ENCODE measurements around the gene SPTLC2.
"Not testable (repeated sequence)": the region's sequence is repeated elsewhere in the genome, so short reads cannot be mapped to it uniquely, and the experiment has no call there.

SPTLC2 gene

DNA sequence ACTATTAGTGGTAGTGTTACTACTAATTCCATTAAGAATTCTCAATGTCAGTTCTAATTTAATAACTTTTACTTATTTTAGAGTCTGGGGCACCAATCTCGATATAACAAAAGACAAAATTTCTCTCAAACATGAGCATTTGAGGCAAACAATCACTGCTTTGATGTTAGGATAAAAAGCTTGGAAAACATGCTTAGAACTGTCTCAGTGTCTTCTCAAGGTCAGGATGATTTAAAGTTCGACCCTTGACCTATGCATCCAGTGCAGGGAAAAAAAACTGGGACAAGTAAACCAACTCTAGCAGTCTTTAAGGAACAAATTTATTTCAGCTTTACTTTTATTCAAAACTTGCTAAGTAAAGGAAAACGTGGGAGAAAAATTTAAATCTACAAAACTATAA, 31.1 kb downstream of the SPTLC2 start:
- no peak for DNase-seq

DNA sequence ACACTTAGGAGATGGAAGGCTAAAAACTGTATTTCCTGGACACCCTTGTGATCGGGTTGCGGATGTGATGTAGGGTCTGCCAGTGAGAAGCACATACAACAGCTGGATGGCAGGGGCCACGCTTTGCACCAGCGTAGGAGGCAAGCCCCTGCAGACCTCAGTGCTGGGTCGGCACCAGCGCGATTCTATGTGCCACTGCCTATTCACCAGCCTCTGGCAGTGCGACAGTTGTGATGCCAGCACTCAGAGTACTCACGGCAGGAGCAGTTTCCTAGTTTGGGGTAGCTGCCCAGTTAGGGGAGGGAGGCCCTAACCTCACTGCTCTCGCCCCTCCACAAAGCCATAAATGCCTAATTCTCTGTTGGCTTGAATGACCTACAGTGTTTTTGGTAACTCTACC, 31.6 kb downstream of the SPTLC2 start:
- DNase-seq, result no peak

DNA sequence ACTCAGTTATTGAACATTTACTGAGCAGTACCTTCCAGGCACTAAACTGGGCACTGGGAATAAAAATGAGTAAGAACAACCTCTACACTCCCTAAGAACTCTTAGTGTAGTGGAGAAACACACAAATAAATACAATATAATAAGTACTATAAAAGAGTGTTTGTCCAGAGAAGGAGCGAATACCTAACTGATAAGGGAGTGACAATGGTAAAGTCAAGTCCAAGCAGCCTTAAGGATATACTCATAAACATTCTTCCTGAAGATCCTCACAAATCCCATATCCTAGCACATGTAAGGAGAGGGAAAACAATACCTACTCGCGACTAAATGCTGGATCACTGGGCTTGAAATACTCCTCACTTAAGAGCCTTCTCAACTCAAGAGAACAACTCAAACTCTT, 32.8 kb downstream of the SPTLC2 start:
- no peak for DNase-seq

DNA sequence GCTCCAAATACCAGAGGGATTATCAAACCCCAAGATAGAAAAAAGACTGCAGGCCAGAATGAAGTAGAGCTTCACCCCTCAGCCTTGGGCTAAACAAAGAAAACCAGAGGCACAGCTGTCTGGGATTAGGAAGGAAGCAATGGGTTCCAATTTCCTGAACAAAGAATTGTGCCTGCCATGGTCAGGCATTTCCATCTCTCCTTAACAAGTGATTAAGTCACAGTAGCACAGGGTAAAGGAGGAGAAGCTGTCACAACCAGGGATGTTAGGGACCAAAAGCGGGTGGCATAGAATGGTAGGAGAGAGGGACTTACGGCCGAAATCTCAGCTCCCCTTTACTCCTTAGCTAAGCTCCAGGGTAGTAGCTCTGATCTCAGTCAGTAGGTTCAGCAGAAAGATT, 33.9 kb downstream of the SPTLC2 start:
- DNase-seq, result no peak

DNA sequence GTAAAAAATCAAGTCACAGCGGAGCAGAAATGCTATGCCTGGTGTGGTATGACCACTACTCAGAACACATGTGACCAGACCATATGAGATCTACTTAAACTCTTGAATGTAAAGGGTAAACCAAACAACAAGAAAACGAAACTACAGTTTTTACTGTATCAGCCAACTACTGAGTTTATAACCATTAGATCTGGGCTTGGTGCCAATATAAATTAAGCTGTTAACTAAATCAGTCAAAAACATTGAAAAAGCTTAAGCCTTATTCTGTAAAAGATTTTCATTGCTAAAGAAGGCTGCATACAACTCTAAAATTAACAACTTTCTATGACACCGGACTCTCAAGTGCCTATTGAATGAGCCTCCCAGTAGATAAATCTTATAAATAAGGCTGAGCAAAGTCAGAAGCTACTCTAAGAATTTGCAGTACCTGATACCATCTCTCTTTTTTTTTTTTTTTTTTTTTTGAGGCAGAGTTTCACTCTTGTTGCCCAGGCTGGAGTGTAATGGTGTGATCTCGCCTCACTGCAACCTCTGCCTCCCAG, 35.4 kb downstream of the SPTLC2 start:
- peak; percentile 40 for DNase-seq

DNA sequence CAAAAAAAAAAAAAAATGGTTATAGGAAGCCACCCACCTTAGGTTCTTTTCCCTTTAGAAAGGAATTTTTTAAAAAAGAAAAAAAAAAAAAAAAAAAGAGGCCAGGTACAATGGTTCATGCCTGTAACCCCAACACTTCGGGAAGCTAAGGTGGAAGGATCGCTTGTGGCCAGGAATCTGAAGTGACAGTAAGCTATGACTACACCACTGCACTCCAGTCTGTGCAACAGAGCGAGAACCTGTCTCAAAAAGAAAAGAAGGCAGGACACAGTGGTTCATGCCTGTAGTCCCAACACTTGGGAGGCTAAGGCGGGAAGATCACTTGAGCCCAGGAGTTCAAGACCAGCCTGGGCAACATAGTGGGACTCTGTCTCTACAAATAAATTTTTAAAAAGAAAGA, 36.0 kb downstream of the SPTLC2 start:
- no peak for DNase-seq

DNA sequence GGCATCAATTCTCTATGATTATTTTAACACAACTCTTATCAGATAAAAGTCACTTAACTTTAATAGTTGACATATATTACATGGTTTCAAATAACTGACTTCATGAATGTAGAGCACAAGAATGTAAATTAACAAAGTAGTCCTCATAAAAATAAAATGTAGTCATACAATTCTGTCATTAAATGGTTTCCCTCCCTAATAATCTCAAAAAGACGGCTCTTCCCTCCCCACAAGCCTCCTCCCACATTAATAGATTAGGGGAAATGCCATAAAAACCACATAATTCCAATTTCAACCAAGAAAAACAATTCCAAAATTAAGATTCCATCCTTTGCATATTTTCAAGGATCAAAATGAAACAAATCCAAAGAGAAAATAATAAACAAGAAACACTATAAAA, 36.7 kb downstream of the SPTLC2 start:
- DNase-seq, result no peak

DNA sequence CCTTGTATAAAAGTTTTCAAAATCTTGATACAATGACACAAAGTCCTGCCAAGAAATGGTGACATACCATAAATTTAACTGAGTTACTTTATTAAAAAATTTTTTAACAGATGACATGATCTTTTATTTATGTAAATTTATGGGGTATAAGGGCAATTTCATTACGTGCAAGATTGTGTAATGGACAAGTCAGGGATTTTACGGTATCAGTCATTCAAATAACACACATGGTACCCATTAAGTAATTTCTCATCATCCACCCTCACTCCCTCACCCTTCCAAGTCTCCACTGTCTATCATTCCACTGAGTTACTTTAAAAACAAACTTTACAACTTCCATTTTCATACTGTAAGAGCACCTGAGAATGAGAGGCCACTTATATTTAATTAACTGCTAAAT, 37.4 kb downstream of the SPTLC2 start:
- DNase-seq, result no peak

DNA sequence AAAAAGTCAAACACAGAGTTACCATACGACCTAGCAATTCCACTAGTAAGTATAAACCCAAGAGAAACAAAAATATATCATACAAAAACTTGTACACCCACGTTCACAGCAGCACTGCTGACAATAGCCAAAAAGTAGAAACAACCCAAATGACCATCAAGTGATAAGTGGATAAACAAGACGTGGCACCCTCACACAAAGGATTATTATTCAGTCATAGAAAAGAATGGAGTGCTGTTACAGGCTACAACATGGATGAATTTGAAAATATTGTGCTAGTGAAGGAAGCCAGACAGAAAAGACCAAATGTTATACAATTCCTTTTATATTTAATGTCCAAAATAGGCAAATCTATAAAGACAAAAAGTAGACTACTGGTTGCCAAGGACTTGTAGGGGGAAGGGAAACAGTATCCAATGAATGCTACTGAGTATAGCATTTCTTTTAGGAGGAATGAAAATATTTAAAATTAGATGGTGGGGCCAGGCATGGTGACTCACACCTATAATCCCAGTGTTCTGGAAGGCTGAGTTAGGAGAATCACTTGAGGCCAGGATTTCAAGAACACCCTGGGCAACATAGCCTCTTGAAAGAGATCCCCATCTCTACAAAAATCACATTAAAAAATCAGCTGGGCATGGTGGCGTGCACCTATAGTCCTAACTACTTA, 41.9 kb downstream of the SPTLC2 start:
- DNase-seq, result no peak

DNA sequence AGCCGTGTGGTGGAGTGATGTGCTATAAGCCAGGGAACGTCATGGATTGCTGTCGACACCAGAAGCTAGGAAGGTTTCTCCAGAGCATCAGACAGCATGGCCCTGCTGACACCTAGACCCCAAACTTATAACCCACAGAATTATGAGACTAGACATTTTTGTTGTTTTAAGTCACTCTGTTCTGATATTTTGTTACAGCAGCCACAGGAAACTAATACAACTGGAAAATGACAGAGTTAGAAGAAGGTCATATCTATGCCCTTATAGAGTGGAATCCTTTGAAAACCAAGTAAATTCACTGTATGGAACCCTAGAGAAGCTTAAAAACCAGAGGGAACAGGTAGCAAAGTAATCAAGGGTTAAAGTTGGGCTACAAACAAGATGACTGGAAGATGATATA, 42.5 kb downstream of the SPTLC2 start:
- DNase-seq, result no peak

DNA sequence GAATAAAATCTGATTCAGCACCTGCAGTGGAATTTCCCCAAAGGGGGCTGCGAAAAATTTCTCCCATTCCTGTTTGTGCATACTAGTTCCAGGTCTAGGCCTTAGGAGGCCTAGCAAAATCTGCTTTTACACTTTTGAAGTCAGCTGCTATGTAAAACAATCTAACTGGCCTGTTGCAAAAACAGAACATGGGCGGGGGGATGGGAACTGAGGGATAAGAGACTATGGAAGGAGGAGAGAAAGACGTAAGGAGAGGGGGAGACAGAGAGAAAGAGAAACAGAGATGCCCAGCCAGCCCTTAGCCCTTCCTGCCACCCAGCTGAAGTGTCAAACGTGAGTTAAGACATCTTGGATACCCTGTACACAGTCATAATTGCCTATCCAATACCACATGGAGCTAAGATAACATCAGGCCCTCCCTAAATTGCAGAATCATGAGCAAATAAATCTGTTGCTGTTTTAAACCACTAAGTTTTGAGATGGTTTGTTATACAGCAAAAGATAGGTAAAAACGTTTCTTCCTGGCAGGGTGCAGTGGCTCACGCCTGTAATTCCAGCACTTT, 45.6 kb downstream of the SPTLC2 start:
- DNase-seq, result no peak

DNA sequence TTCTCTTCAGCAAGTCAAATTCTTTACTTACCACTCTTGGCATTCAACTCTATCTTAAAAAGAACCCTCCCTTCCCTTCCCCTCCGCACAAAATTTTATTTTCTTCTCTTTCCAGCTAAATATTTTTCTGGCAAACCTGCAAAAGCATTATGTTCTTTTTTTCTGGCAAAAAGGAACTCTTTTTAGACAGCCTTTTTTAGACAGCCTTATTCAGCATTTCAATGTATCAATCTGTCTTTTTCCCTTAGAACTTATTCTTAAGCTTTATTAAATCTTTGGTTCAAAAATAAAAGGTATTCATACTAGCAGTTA, 50.5 kb downstream of the SPTLC2 start:
- no peak for DNase-seq

DNA sequence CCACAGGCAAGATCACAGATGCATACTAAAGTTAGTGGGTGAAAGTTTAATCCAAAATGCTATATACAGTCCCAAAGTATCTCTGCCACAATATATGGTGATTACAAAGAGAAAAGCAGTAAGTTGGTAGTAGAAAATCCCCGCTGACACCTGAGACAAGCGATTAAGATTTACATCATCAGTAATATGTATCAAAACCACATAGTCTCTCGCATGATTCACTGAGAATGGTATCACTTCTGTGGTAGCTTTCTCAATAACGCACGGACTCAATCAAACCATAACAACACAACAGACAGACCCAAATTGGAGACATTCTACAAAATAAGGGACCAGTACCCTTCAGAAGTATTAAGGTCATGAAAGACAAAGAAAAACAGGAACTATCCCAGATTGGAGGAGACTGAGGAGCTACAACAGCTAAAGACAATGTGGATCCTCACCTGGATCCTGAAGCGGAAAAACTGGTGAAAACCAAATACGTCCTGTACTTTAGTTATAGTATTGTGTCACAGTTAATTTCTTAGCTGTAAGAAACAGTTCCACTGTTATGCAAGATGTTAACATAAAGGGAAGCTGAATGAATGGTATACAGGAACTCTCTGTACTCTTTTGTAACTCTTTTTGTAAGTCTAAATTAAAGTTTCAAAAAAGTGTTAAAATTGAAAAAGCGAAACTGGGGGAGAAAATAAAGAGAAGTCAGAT, 51.0 kb downstream of the SPTLC2 start:
- peak; percentile 5 for DNase-seq

DNA sequence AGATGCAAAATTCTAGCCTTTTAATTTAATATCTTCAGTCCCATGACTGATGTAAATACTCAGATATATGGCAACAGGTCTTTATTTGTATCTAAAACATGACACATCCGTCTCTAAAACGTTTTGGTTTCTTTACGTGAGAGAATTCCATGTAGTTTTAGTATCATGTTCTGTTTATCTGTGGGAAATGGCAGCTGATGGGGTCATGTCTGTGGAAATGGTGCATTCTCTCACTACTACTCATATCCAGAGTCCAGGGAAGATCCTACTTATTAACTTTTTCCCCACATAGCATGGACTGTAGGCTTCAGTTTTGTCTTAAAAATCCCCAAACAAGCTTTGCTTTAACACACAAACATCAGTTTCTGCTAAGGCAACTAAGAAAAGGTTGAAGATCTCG, 53.8 kb downstream of the SPTLC2 start:
- no peak for DNase-seq

DNA sequence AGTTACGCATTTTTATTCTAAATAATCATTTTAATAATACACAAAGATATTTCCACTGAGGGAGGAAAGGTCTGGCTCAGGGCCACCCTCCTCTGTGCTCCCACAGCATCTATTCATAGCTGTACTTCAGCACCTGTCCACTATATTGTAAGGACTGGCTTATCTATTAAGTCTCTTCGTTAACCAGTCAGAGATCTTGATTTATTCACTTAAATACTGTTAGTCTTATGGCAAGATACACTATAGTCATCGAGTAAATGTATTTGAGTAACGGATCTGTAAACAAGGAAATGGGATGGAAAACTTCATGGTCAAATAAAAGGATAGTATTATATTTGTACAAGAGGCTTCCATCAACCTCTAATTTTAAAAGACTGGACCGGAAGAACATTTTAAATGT, 54.6 kb downstream of the SPTLC2 start:
- DNase-seq, result no peak

DNA sequence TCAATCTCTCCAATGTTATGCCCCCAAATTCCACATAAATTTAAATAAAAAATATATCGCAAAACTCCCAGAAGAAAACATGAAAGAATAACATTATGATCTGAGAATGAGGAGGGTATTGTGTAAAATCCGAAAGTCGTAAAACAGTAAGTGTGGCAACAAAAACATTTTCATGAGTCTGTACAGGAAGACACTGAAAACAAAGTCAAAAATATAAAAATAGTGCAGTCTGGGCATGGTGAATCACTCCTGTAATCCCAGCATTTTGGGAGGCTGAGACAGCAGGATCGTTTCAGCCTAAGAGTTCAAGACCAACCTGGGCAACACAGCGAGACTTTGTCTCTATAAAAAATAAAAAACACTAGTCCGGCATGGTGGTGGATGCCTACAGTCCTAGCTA, 57.1 kb downstream of the SPTLC2 start:
- no peak for DNase-seq

DNA sequence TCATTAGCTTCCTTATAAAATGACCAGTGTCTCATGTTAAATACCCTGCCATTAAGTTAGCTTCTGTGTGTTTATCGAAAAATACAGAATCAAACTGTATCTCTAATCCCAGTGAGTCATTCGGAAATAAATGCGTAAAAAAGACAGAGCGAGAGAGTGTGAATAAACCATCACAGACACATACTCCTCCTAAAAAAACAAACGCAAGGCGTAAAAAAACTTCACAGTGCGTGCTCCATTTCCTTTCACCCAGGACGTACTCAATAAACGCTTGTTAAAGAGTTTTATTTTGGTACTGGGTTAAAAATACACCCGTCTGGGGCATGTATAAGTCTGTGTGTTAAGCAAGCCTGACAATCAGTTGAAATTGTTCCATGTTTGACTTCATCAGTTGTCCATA, 59.0 kb downstream of the SPTLC2 start:
- no peak for DNase-seq

DNA sequence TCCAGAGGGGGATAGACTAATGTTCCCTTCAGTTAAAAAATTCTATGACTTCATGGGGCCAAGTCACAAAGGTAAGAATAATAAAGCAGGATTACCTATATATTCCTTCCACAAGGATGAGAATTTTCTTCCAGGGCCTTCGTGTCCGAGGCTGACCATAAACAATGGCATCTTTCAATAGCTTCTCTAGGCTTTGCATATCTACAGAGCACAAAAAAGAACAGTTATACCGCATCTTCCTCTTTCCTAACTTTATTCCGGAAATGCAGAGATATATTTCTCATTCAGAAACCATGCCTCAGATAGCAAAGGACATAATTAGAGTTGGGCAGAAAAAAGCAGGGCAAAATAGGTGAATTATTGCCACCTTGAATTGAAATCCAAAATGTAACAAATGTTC, 59.5 kb downstream of the SPTLC2 start:
- DNase-seq, result no peak

DNA sequence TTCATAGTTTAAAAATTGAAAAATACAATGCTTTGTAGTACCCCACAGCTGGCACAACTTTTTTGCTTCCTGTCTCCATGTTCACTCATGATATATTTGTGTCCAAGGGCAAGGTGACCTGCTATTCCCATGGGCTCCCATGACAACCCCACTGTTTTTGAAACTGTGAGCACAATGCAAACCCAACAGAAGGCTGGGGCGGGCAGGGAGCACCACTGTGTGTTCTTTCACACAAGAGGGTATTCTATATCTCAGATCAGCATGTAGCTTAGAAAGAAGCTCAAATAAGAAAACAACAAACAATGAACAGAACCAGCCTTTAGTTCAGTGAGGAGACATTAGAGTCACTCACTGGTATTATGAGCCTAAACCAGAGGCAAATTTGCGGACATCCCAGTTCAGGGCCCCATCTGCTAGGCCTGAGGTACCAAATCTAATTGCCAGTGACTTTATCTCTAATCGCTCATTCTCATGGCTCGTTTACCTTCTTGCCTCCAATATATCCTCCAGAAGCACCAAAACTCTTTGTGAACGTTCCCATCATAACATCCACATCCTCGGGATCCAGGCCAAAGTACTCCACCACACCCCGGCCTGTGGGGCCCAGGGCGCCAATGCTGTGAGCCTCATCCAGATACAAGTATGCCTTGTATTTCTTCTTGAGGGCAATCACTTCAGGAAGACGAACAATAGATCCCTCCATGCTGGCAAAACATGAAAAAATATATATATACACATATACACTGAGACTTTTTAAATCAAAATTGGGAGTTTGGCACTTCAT, 61.4 kb downstream of the SPTLC2 start:
- no peak for DNase-seq

DNA sequence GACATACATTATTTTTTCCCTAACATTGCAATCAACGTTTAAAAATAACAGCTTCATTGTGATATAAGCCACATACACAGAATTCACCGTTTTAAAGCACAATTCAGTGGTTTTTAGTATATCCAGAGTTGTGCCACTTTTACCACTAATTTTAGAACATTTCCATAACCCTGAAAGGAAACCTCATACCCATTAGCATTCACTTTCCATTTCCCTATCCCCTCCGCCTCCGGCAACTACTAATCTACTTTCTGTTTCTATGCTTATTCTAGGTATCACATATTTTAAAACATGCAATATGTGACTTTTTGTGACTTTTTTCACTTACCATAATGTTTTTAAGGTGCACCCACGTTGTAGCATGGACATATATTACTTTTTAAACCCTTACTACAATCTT, 62.2 kb downstream of the SPTLC2 start:
- no peak for DNase-seq

DNA sequence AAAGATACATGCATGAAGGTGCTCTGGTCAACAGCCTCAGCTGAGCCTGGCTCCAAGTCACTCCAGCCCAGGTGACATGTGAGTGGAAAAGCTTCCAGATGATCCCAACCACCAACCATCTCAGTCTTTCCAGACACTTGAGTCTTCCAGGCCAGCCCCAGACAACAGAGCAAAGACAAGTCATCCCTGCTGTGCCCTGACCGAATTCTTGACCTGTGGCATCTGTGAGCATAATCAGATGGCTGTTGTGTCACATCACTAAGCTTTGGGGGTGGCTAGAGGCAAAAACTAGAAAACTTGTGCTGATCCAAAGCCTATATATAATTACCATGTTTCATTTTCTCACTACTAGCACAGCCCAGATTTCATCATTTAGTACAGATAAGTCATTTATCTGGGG, 67.0 kb downstream of the SPTLC2 start:
- DNase-seq, result no peak

DNA sequence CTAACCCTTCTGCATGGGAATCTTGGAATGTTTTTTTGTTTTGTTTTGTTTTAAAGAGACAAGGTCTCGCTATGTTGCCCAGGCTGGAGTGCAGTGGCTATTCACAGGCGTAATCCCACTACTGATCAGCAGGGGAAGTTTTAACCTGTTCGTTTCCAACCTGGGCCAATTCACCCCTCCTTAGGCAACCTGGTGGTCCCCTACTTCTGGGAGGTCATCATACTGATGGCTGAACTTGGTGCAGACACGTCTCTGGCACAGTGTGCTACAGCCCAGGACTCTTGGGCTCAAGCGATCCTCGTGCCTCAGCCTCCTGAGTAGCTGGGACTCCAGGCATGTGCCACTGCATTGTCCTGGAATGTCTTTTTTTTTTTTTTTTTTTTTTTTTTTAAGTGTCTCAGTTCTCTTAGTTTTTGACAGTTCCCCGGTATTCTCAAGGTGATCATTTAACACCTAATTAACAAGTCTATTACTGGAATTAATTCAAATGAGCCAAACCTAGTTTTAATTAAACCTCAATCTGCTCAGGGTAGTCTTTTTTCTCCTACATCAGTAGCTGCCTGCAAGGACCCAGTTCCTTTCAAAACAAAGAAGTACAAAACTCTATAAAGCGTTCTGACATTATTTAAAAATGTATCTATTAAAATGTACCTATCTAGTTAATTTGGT, 68.8 kb downstream of the SPTLC2 start:
- DNase-seq, result no peak

DNA sequence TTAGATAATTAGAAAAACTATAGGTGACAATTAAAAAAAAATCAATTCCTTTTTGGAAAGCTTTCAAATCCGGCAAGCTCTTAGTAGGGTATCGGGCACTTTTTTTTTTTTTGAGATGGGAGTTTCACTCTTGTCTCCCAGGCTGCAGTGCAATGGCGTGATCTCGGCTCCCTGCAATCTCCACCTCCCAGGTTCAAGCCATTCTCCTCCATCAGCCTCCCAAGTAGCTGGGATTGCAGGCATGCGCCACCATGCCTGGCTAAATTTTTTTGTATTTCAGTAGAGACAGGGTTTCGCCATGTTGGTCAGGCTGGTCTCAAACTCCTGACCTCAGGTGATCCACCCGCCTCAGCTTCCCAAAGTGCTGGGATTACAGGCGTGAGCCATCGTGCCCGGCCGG, 71.3 kb downstream of the SPTLC2 start:
- not testable (repeated sequence) for DNase-seq

Measured in CD4-positive, alpha-beta T cell treated with Interleukin-4 for 4 hours (primary cell).